H54 (cell line): ENCODE data around the gene CATSPERE.
"Not testable (repeated sequence)": the region's sequence is repeated elsewhere in the genome, so short reads cannot be mapped to it uniquely, and the experiment has no call there.

Source experiments
- DNase-seq: peaks from one replicate; pipeline ENCODE4 v3.0.0; 2011; ENCODE audit warnings: low spot score, mixed read lengths; ENCODE audit not compliant: insufficient read length
- FAIRE-seq: peaks from 3 replicates; lab custom pipeline; 2011; peaks lifted over from hg19 to GRCh38; lab: Jason Lieb, UNC
- POLR2A ChIP-seq: IDR thresholded peaks from 2 replicates; pipeline ENCODE4 v1.6.1; 2011; ENCODE audit warnings: low read depth, mild to moderate bottlenecking, low read length

Gene CATSPERE

DNA sequence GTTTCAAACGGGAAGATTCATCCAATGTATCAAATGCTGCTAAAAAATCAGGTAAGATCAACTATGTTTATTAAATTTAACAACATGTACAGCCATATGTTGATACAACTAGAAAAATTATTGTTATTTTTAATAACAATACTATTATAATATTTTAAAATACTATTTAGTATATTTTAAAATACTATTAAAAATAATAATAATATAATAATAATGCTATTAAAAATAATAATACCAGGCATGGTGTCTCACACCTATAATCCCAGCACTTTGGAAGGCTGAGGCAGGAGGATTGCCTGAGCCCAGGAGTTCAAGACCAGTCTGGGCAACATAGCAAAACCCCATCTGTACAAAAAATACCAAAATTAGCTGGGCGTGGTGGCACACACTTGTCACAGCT lies 54.6 kb downstream of the CATSPERE start:
- no peak for TF ChIP-seq POLR2A
- DNase-seq (no peak), FAIRE-seq (no peak)

DNA sequence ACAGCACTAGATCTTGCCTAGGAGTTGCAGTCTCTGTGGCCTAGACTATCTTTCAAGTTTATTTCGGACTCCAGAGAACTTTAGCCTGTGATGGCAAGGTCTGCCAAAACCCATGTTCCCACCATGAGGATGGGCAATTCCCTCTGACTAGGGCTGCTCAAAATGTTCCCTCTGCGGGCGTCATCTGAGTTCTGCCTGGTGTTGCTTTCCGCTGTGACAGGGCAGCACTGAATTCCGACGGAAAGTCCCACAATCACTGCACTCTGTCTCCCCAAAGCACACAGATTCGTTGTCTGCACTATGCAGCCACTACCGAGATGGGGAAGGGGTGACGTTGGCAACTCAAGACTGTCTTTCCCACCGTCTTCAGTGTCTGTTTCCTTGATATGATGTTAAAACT lies 75.2 kb downstream of the CATSPERE start:
- DNase-seq (no peak), FAIRE-seq (no peak)
- TF ChIP-seq POLR2A, result no peak

DNA sequence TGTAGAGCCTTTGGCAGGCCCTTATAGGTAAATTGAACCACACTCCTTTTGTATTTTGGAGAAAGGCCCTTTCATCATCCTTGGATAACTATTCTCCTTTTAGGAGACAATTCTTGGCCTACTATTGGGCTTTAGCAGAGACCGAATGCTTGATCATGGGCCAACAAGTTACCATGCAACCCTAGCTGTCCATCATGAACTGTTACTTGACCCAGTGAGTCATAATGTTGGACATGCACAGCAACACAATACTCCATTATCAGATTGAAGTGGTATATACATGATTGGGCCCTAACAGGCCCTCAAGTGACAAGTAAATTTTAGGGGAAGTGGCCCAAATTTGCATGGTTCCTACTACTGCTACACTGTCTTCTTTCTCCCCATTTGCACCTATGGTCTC lies 84.4 kb downstream of the CATSPERE start:
- DNase-seq (no peak), FAIRE-seq (no peak)
- TF ChIP-seq POLR2A, result no peak

DNA sequence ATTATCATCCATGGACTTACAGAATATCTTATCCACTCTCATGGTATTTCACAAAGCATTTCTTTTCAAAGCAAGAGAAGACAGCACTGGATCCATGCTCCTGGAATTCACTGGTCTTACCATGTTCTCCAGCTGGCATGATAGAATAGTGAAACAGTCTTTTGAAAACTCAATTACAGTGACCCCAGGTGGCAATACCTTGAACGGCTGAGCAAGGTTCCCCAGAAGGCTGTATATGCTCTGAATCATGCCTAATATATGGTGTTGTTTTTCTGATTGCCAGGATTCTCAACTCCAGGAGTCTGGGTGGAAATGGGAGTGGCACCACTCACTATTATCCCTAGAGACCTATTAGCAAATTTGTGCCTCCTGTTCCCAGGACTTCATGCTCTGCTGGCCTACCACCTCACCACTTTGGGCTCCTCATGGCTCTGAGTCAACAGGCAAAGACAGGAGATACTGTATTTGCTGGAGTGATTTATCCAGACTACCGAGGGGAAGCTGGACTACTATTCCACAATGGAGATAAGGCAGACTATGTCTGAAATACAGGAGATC lies 87.6 kb downstream of the CATSPERE start:
- no peak for TF ChIP-seq POLR2A
- FAIRE-seq, result no peak
- DNase-seq, result no peak

DNA sequence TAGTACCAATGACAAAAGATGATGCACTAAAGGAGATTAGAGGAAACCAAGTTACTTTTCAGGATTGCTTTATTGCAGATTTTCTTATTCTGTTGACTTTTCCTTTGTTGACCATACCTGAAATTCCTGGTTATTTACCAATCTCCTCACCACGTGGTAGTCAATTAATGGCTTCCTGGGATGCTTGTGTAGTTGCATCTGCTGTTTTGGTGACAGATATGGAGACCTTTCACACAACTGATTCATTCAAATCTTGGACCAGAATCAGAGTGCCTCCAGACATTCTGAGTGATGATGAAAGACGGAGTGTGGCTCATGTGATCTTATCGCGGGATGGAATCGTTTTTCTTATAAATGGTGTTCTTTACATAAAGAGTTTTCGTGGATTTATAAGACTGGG lies 91.3 kb downstream of the CATSPERE start:
- no peak for FAIRE-seq
- DNase-seq, result no peak
- TF ChIP-seq POLR2A, result no peak

DNA sequence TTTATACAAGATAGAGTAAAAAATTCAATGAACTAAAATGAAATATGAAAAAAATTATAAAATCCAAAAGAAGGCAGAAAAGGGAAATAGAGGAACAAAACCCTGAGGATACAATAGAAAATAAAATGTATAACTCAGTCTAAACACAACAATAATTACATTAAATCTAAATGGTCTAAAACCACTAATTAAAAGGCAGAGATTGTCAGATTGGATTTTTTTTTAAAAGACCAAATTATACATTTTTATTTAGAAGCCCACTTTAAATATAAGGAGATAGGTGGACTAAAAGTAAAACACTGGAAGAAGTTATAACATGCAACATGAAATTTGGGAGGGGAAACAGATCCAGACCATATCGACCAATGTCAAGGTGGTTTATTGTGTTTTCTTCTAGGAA lies 95.2 kb downstream of the CATSPERE start:
- TF ChIP-seq POLR2A, result no peak
- FAIRE-seq (no peak), DNase-seq (no peak)

DNA sequence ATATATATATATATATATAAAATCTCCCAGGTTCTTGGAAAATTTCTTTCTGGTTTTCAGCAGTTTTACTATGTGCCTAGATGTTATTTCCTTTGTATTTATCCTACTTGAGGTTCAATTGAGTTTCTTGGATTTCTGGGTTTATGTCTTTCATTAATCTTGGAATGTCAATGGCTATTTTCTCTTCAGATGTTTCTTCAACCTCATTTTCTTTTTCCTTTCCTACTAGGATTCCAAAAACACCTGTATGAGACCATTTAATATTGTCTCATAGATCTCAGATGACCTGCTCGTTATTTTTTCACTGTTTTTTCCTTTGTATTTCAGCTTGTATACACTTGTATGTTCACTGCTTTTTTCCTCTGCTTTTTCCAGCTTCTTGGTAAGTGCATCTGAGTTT lies 96.5 kb downstream of the CATSPERE start:
- no peak for TF ChIP-seq POLR2A
- DNase-seq (no peak), FAIRE-seq (no peak)

DNA sequence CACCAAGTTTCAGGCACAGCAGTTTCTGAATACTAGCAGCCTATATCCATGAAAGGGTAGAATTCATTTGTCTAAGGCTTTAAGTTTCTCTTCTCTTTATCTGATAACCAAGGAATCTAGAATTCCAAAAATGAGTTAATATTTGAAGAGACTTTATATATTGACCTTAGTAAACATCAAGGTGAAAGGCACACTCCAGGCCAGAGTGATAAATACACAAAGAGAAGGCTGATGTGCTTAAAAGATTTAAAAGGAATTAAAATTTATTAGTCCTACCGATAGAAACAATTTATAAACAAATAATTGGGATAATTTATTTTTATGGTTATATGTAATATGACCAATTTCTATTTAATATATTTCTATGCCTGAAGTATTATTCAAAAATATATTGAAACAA lies 98.5 kb downstream of the CATSPERE start:
- no peak for TF ChIP-seq POLR2A
- no peak for DNase-seq
- no peak for FAIRE-seq

DNA sequence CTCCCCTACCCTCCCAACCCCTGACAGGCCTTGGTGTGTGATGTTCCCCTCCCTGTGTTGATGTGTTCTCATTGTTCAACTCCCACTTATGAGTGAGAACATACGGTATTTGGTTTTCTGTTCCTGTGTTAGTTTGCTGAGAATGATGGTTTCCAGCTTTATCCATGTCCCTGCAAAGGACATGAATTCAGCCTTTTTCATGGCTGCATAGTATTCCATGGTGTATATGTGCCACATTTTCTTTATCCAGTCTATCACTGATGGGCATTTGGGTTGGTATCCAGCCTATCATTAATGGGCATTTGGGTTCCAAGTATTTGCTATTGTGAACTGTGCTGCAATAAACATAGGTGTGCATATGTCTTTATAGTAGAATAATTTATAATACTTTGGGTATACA lies 101.8 kb downstream of the CATSPERE start:
- not testable (repeated sequence) for DNase-seq, FAIRE-seq

DNA sequence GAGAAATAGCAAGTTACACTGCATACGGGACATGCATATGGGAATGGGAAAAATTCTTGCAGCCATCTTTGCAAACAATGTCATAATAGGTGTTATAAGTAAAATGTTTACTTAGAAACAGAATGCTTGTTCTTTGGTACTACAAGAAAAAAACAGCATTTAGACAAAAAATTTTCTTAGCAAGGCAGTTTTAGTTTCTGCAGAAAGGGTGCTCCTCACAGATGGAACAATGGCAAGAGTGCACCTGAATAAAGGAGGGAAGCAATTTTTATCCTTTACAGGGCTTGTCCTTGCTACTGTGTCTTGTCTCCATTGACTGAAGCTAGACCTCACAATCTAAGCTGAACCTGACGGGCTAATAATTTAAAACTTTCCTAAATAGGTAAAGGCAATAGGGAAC lies 112.7 kb downstream of the CATSPERE start:
- DNase-seq (no peak), FAIRE-seq (no peak)
- no peak for TF ChIP-seq POLR2A

DNA sequence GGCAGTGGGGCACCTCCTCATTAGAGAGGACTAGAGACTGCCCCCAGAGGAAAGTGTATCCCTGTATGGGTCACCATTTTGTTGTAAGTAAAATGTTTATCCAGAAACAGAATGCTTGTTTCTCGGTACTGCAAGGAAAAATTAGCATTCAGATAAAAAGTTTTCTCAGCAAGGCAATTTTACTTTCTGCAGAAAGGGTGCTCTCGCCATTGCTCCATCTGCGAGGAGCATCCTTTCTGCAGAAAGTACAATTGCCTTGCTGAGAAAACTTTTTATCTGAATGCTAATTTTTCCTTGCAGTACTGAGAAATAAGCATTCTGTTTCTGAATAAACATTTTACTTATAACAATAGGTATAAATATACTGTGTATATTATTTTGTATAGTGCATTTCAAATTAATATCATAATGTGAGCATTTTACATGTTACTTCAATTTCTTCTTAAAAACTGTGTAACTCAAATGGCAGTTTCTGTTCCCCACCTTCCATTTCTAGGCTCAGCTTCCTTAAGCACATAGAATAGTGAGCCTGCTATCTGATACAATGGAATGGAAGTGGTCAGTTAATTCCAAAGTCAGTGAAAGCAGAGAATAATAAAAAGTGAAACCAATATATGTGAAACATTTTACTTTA lies 115.3 kb downstream of the CATSPERE start:
- no peak for TF ChIP-seq POLR2A
- FAIRE-seq (no peak), DNase-seq (no peak)

DNA sequence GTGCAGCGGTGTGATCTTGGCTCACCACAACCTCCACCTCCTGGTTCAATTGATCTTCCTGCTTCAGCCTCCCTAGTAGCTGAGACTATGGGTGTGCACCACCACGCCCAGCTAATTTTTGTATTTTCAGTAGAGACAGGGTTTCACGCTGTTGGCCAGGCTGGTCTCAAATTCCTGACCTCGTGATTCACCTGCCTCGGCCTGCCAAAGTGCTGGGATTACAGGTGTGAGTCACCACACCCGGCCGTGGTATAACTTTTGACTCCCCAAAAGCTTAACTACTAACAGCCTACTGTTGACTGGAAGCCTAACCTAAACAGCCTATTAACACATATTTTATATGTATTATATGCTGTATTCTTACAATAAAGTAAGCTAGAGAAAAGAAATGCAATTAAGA lies 117.1 kb downstream of the CATSPERE start:
- FAIRE-seq, DNase-seq: not testable (repeated sequence)

DNA sequence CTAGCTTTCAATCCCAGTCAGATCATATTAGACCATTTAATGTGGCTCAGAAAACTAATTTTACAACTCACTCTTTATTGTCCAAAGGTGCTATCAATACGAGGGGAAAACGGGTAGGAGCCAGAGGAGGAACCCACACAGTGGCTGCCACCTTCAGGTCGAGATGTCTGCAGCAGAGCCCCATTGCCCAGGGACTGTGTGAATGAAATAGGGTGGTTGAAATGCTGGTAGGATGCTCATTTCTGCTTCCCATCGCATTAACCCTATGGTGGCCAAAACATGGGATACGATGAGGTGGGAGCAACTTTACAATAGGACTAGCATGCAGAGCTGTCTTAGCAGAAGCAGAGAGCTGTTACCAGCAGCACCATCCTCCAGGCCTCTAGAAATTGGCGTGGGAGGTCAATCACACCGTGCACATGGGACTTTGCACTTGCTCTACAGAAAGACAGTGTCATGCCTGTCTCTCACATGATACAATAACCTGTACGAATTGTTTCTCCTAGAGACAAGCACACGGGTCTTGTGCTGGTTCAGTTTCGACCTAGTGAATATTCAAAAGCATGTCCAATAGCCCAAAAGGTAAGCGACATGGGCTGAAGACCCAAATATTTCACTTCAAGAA lies 122.4 kb downstream of the CATSPERE start:
- no peak for DNase-seq
- no peak for FAIRE-seq

DNA sequence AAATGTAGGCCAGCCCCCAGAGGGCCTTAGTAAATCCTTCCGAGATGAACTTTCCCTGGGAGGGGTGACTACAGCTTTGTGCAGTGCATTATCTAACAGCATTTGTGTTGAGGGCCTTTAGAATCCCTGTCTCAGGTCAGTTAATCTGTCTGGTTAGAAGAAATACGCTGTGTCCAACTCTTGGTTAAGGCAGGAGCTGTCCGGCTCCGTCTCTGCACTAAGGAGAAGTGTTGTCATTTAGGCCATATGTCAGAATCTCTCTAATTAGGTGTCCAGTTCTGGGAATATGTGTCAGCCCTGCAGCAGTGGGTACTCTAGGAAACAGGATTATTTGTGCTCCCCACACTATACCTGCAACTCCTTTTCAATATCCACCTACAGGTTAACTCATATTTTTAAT lies 124.8 kb downstream of the CATSPERE start:
- DNase-seq (no peak), FAIRE-seq (no peak)
- no peak for TF ChIP-seq POLR2A

More for the DNA sequence above, 122.4 kb downstream of the CATSPERE start:
- no peak for TF ChIP-seq POLR2A

DNA sequence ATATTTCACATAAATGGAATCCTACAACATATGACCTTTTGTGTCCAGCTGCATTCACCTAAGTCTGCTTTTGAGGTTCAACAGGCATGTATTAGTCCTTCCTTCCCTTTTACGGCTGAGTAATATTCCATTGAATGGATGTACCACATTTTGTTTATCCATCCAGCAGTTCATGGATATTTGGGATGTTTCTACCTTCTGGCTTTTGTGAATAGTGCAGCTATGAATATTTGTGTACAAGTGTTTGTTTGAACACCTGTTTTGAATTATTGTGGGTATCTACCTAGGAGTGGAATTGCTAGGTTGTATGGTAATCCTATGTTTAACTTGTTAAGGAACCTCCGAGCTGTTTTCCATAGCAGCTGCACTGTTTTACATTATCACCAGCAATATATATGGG lies 129.6 kb downstream of the CATSPERE start:
- DNase-seq (no peak), FAIRE-seq (no peak)
- no peak for TF ChIP-seq POLR2A
